OCI-LY7 (cell line): ENCODE measurements around the gene C5AR2. TPM values are rescaled to one million over a fixed set of nuclear protein-coding genes. Genes with fewer than 3 reads are reported as not detected.
A peak's percentile ranks its signal among the peaks of the same experiment; 100 is the strongest.

Source experiments
- BruUV-seq: library from RNA; stranded (reverse); fragments of 400-500 nt; replicated peaks from 2 replicates; lab custom pipeline; 2021; lab: Mats Ljungman, UMichigan
- CTCF ChIA-PET: fragments of 300-600 bp; sonication (Branson Sonifier 250); formaldehyde crosslinking; loops from one replicate; lab custom pipeline; 2022; ENCODE audit warnings: antibody characterized with exemption; ENCODE audit not compliant: unreplicated experiment; lab: Charles Lee
- POLR2A ChIA-PET: fragments of 300-600 bp; sonication (Branson Sonifier 250); formaldehyde crosslinking; loops from one replicate; lab custom pipeline; 2022; ENCODE audit warnings: antibody characterized with exemption; lab: Charles Lee
- DNase-seq: peaks from one replicate; pipeline ENCODE4 v3.0.0-alpha.2; 2015; ENCODE audit warnings: low spot score
- H2AFZ ChIP-seq: fragments of 200-600 bp; sonication (generic), shearing (Covaris generic); 2 replicates; pipeline ENCODE4 v1.6.1; 2014; ENCODE audit warnings: mild to moderate bottlenecking, antibody characterized with exemption, low read length, moderate library complexity
- H3K27ac ChIP-seq: fragments of 200-600 bp; sonication (generic); 2 replicates; pipeline ENCODE4 v1.5.1; 2014; ENCODE audit warnings: mixed run types, low read depth, mild to moderate bottlenecking, moderate library complexity, low read length, inconsistent platforms; ENCODE audit not compliant: poor library complexity, severe bottlenecking
- H3K36me3 ChIP-seq: fragments of 200-600 bp; sonication (generic); 2 replicates; pipeline ENCODE4 v1.6.1; 2014; ENCODE audit warnings: mild to moderate bottlenecking, antibody characterized with exemption, low read length, moderate library complexity, mixed read lengths; ENCODE audit not compliant: insufficient read depth
- H3K4me1 ChIP-seq: fragments of 200-600 bp; sonication (generic); 2 replicates; pipeline ENCODE4 v1.5.1; 2014; ENCODE audit warnings: mild to moderate bottlenecking, low read length; ENCODE audit not compliant: insufficient read depth, poor library complexity, severe bottlenecking
- H3K4me2 ChIP-seq: fragments of 200-600 bp; sonication (generic); 2 replicates; pipeline ENCODE4 v1.6.1; 2014; ENCODE audit warnings: mild to moderate bottlenecking, low read length
- H3K4me3 ChIP-seq: fragments of 200-600 bp; sonication (generic); 2 replicates; pipeline ENCODE4 v1.5.1; 2014; ENCODE audit warnings: mild to moderate bottlenecking, low read depth, low read length; ENCODE audit not compliant: poor library complexity, severe bottlenecking
- H3K79me2 ChIP-seq: fragments of 200-600 bp; sonication (generic); 2 replicates; pipeline ENCODE4 v1.6.1; 2016; ENCODE audit warnings: low read depth, mild to moderate bottlenecking, low read length, moderate library complexity, mixed read lengths; ENCODE audit not compliant: insufficient read depth
- H3K9me2 ChIP-seq: fragments of 200-600 bp; sonication (generic); 2 replicates; pipeline ENCODE4 v1.6.1; 2016; ENCODE audit warnings: mild to moderate bottlenecking, low read length, mixed read lengths; ENCODE audit not compliant: insufficient read depth
- H3K9me3 ChIP-seq: fragments of 200-600 bp; sonication (generic); 2 replicates; pipeline ENCODE4 v1.6.1; 2014; ENCODE audit warnings: mild to moderate bottlenecking, mixed run types, low read length, mixed read lengths
- H4K20me1 ChIP-seq: fragments of 200-600 bp; sonication (generic); 2 replicates; pipeline ENCODE4 v1.6.1; 2014; ENCODE audit warnings: mild to moderate bottlenecking, antibody characterized with exemption, low read length, moderate library complexity, mixed read lengths; ENCODE audit not compliant: insufficient read depth
- EZH2phosphoT487 ChIP-seq: fragments of 200-600 bp; sonication (generic); IDR thresholded peaks from 2 replicates; pipeline ENCODE4 v1.6.1; 2018; ENCODE audit warnings: low read depth, borderline replicate concordance, mild to moderate bottlenecking, mixed run types, antibody characterized with exemption, low read length, moderate library complexity, mixed read lengths
- intact Hi-C: fragments of 100-400 bp; cut with micrococcal nuclease; formaldehyde crosslinking; loops from one replicate; pipeline ENCODE4 v1.10.0; 2022; ENCODE audit not compliant: unreplicated experiment
- total RNA-seq, 2 experiments: library from RNA; depleted of rRNA in 1 of 2; stranded (reverse); fragments of >200 nt in 1 of 2; shearing (Covaris generic) in 1 of 2; gene quantifications; 2 replicates each; pipeline ENCODE4 v1.2.3, GENCODE V29; 2014 to 2022
- TF ChIP-seq, protein P1 (sequence below): fragments of 200-600 bp; sonication (generic); conservative IDR thresholded peaks from 2 replicates; pipeline ENCODE4 v1.5.1; 2014; ENCODE audit warnings: mild to moderate bottlenecking, antibody characterized with exemption, low read length, moderate library complexity, mixed read lengths

C5AR2 gene
- total RNA-seq, 2 experiments from 2014 or later, result 2.6 to 2.9 TPM

DNA sequence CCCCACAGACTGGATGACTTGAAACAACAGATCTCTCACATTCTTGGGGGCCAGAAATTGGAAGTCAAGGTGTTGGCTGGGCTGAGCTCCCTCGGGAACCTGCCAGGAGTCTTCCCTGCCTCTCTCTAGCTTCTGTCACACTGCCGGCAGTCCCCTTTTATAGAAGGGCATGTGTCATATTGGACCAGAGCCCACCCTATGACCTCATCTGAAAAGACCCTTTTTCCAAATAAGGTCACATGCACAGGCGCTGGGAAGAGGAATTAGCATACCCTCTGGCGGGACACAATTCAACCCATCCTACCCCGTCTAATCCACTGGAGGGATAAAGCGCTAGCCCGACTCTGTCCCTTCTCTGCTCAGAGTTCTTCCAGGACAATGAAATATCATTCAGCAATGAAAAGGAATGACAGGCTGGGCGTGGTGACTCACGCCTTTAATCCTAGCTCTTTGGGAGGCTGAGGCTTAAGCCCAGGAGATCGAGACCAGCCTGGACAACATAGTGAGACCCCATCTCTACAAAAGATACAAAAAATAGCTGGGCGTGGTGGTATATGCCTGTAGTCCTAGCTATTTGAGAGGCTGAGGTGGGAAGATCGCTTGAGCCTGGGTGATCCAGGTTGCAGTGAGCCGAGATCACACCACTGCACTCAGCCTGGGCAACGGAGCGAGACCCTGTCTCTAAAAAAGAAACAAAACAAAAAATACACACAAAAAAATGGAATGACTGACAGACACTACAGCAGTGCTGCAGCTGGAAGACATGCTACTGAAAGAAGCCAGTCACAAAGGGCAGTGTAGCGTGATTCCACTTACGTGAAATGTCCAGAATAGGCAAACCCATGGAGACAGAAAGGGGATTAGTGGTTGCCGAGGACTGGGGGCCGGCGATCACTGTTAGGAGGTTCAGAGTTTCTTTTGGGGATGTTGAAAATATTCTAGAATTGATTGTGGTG lies 58.8 kb downstream of the C5AR2 start:
- Histone ChIP-seq H3K9me3 (no peaks in the 10 kb centered on the region), H3K4me1 (peaks cover 6% of the 10 kb centered on the region), H3K4me3 (no peak overlapping the region), H4K20me1 (no peaks in the 10 kb centered on the region), H3K9me2 (no peaks in the 10 kb centered on the region), H3K79me2 (no peaks in the 10 kb centered on the region), H3K27ac (no peak overlapping the region), H3K36me3 (no peaks in the 10 kb centered on the region), H3K4me2 (peak overlapping the region; percentile 46), H2AFZ (peak overlapping the region; percentile 34; the same call in 1 of the 2 replicates)
- intact Hi-C loops, result loop anchor here (1.0 to 2.0 kb wide), 2 partner anchors 36 to 95 kb away; no protein-coding TSS in a partner anchor
- POLR2A ChIA-PET, result no interaction called here
- CTCF ChIA-PET, result interaction anchor here (0.6 to 1.0 kb wide), 3 partner anchors 8 to 478 kb away, joined by 3 to 4 read pairs (median 3); no protein-coding TSS in a partner anchor
- BruUV-seq, result no TSS peak
- TF ChIP-seq, protein P1, sequence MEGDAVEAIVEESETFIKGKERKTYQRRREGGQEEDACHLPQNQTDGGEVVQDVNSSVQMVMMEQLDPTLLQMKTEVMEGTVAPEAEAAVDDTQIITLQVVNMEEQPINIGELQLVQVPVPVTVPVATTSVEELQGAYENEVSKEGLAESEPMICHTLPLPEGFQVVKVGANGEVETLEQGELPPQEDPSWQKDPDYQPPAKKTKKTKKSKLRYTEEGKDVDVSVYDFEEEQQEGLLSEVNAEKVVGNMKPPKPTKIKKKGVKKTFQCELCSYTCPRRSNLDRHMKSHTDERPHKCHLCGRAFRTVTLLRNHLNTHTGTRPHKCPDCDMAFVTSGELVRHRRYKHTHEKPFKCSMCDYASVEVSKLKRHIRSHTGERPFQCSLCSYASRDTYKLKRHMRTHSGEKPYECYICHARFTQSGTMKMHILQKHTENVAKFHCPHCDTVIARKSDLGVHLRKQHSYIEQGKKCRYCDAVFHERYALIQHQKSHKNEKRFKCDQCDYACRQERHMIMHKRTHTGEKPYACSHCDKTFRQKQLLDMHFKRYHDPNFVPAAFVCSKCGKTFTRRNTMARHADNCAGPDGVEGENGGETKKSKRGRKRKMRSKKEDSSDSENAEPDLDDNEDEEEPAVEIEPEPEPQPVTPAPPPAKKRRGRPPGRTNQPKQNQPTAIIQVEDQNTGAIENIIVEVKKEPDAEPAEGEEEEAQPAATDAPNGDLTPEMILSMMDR, result no peak
- TF ChIP-seq EZH2phosphoT487, result no peak
- no peak for DNase-seq

DNA sequence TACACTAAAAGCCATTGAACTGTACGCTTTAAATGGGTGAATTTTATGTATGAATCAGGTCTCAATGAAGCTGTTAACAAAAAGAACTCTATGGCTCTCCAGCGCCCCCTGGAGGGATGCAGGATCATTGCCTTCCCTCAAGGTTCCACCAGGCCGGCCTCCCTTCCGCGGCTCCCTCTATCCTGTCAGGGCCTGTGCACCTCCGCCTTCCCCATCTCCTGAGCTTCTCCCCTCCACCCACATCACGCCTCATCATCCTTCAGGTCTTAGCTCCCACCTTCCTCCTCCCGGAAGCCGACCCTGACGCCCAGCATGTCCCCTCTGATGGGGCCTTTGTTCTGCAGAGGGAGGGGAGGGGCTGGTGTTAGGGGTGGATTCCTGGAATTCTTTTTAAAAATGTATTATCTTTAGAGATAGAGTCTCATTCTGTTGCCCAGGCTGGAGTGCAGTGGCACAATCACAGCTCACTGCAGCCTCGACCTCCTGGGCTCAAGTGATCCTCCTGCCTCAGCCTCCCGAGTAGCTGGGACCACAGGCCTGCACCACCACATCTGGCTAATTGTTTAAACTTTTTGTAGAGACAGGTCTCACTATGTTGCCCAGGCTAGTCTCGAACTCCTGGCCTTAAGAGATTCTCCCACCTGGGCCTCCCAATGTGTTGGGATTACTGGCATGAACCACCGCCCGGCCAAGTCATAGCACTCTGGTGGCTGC lies 59.7 kb downstream of the C5AR2 start:
- TF ChIP-seq EZH2phosphoT487, result no peak
- TF ChIP-seq, protein P1, result peak; percentile 94
- Histone ChIP-seq H4K20me1 (no peaks in the 10 kb centered on the region), H3K4me1 (peaks cover 6% of the 10 kb centered on the region), H3K9me3 (no peaks in the 10 kb centered on the region), H3K27ac (no peak overlapping the region), H3K9me2 (no peaks in the 10 kb centered on the region), H3K36me3 (no peaks in the 10 kb centered on the region), H3K4me2 (peak overlapping the region; percentile 46), H2AFZ (peak overlapping the region; percentile 34; the same call in 1 of the 2 replicates), H3K4me3 (no peak overlapping the region), H3K79me2 (no peaks in the 10 kb centered on the region)
- DNase-seq, result peak; percentile 79
- intact Hi-C loops, result loop anchor here (1.0 to 2.0 kb wide), 2 partner anchors 35 to 95 kb away; no protein-coding TSS in a partner anchor
- no TSS peak for BruUV-seq
- CTCF ChIA-PET, result interaction anchor here (0.6 to 1.0 kb wide), 2 partner anchors 9 to 479 kb away, joined by 3 to 4 read pairs; no protein-coding TSS in a partner anchor
- POLR2A ChIA-PET, result no interaction called here

Other genes with a start within 250 kb of the C5AR2 start
- 16.6 and 23.0 TPM in 2 replicates for gene ZC3H4, start 218.4 kb upstream of the C5AR2 start, total RNA-seq (2014; rRNA removed; shearing (Covaris generic))
- 76.8 and 80.9 TPM in 2 replicates for gene ZC3H4, start 218.4 kb upstream of the C5AR2 start, total RNA-seq (2022)
- 165 and 185 TPM in 2 replicates for gene SAE1, start 201.3 kb upstream of the C5AR2 start, total RNA-seq (2014; rRNA removed; shearing (Covaris generic))
- gene SAE1, start 201.3 kb upstream of the C5AR2 start, total RNA-seq (2022), result 144 and 150 TPM in 2 replicates
- gene BBC3, start 101.0 kb upstream of the C5AR2 start, total RNA-seq (2014; rRNA removed; shearing (Covaris generic)), result 6.9 and 8.9 TPM in 2 replicates
- gene BBC3, start 101.0 kb upstream of the C5AR2 start, total RNA-seq (2022), result 10.5 and 13.2 TPM in 2 replicates
- gene CCDC9, start 75.7 kb upstream of the C5AR2 start, total RNA-seq (2014; rRNA removed; shearing (Covaris generic)), result 6.5 and 7.9 TPM in 2 replicates
- 19.3 and 19.7 TPM in 2 replicates for gene CCDC9, start 75.7 kb upstream of the C5AR2 start, total RNA-seq (2022)
- gene INAFM1, start 57.3 kb upstream of the C5AR2 start, total RNA-seq (2014; rRNA removed; shearing (Covaris generic)), result 4.6 and 5.0 TPM in 2 replicates
- 7.6 and 10.3 TPM in 2 replicates for gene INAFM1, start 57.3 kb upstream of the C5AR2 start, total RNA-seq (2022)
- not detected in 2 replicates for gene C5AR1, start 22.3 kb upstream of the C5AR2 start, total RNA-seq (2014; rRNA removed; shearing (Covaris generic))
- 1.1 TPM in 1 of 2 replicates, not detected in the other for gene C5AR1, start 22.3 kb upstream of the C5AR2 start, total RNA-seq (2022)
- 23.0 and 32.2 TPM in 2 replicates for gene DHX34, start 17.1 kb downstream of the C5AR2 start, total RNA-seq (2014; rRNA removed; shearing (Covaris generic))
- 18.9 and 19.7 TPM in 2 replicates for gene DHX34, start 17.1 kb downstream of the C5AR2 start, total RNA-seq (2022)
- gene MEIS3, start 87.4 kb downstream of the C5AR2 start, total RNA-seq (2014; rRNA removed; shearing (Covaris generic)), result not detected in 2 replicates
- 0.79 and 1.3 TPM in 2 replicates for gene MEIS3, start 87.4 kb downstream of the C5AR2 start, total RNA-seq (2022)
- 0.13 TPM in 1 of 2 replicates, not detected in the other for gene SLC8A2, start 139.7 kb downstream of the C5AR2 start, total RNA-seq (2014; rRNA removed; shearing (Covaris generic))
- 0.36 and 0.59 TPM in 2 replicates for gene SLC8A2, start 139.7 kb downstream of the C5AR2 start, total RNA-seq (2022)
- gene KPTN, start 152.0 kb downstream of the C5AR2 start, total RNA-seq (2014; rRNA removed; shearing (Covaris generic)), result 13.8 and 14.0 TPM in 2 replicates
- 11.5 and 13.6 TPM in 2 replicates for gene KPTN, start 152.0 kb downstream of the C5AR2 start, total RNA-seq (2022)
- gene NAPA, start 182.9 kb downstream of the C5AR2 start, total RNA-seq (2014; rRNA removed; shearing (Covaris generic)), result 54.7 and 71.4 TPM in 2 replicates
- gene NAPA, start 182.9 kb downstream of the C5AR2 start, total RNA-seq (2022), result 56.5 and 63.1 TPM in 2 replicates
- gene ZNF541, start 241.0 kb downstream of the C5AR2 start, total RNA-seq (2014; rRNA removed; shearing (Covaris generic)), result not detected in 2 replicates
- gene ZNF541, start 241.0 kb downstream of the C5AR2 start, total RNA-seq (2022), result not detected in 2 replicates